ENCODE data around the gene IRF7.

DNA sequence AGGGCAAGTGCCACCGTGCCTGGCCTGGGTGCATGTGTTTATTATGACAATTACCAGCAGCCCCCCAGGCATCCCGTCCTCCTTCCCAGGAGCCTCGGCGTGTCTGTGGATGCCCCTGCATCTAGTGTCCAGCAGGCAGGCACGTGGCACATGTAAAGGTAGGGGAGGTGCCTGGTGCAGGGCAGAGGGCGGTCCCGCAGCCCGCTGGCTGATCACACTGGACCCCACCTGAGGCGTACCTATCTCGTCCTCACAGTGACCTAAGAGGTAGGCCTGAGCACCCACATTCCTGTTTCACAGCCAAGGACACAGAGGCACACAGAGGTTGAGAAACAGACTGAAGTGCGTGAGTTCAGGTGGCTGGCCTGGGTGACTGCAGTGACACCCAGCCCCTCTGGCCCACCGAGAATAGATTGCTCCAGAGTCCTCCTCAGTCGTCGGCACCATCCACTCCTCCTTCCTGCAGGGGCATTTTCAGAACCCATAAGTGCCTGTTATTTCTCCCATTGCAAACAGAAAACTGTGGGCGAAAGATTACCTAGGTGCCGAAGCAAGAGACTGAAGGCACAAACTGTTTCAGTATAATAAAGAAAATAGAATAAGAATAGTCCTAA is 42.5 kb downstream of the IRF7 start:
- TF ChIP-seq, protein P1, sequence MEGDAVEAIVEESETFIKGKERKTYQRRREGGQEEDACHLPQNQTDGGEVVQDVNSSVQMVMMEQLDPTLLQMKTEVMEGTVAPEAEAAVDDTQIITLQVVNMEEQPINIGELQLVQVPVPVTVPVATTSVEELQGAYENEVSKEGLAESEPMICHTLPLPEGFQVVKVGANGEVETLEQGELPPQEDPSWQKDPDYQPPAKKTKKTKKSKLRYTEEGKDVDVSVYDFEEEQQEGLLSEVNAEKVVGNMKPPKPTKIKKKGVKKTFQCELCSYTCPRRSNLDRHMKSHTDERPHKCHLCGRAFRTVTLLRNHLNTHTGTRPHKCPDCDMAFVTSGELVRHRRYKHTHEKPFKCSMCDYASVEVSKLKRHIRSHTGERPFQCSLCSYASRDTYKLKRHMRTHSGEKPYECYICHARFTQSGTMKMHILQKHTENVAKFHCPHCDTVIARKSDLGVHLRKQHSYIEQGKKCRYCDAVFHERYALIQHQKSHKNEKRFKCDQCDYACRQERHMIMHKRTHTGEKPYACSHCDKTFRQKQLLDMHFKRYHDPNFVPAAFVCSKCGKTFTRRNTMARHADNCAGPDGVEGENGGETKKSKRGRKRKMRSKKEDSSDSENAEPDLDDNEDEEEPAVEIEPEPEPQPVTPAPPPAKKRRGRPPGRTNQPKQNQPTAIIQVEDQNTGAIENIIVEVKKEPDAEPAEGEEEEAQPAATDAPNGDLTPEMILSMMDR (IDR thresholded peaks at IDR 0.05): no peak
- TF ChIP-seq RFX5 (IDR thresholded peaks at IDR 0.05; ENCODE audit: low read length) (no peak), RAD21 (IDR thresholded peaks at IDR 0.05; ENCODE audit: low read length) (no peak), EP300 (IDR thresholded peaks at IDR 0.05; ENCODE audit: borderline replicate concordance in 1 of 2, low read depth in 1 of 2, low read length in 1 of 2) (no peak), NFIC (IDR thresholded peaks at IDR 0.05; ENCODE audit: borderline replicate concordance) (no peak), RXRA (IDR thresholded peaks at IDR 0.05; ENCODE audit: borderline replicate concordance, low read depth) (no peak), POLR2AphosphoS5 (IDR thresholded peaks at IDR 0.05; ENCODE audit: low read depth, low read length) (no peak)

All from SK-N-SH (cell line).